ENCODE data around the gene SH2D1A. TPM values are rescaled to one million over a fixed set of nuclear protein-coding genes. Genes with fewer than 3 reads are reported as not detected.

Gene SH2D1A
- total RNA-seq, 4 donors from 2014 or later, result 1.1 to 2.9 (median 1.8) TPM

- TF ChIP-seq CTCF (IDR thresholded peaks at IDR 0.05; ENCODE audit: low read depth), result no peak
Observed at GRCh38 chrX:124333862-124334261, 12.5 kb upstream of the SH2D1A start.

- TF ChIP-seq CTCF (IDR thresholded peaks at IDR 0.05; ENCODE audit: low read depth), result no peak
Observed at GRCh38 chrX:124335598-124335997, 10.8 kb upstream of the SH2D1A start.

- no peak for TF ChIP-seq CTCF (IDR thresholded peaks at IDR 0.05; ENCODE audit: low read depth)
Observed at GRCh38 chrX:124337916-124338315, 8.4 kb upstream of the SH2D1A start.

- no peak for TF ChIP-seq CTCF (IDR thresholded peaks at IDR 0.05; ENCODE audit: low read depth)
Observed at GRCh38 chrX:124338733-124339514, 7.4 kb upstream of the SH2D1A start.

- no peak for TF ChIP-seq CTCF (IDR thresholded peaks at IDR 0.05; ENCODE audit: low read depth)
Observed at GRCh38 chrX:124341396-124342132, 4.8 kb upstream of the SH2D1A start.

GRCh38 chrX:124342174-124342867, 4.0 kb upstream of the SH2D1A start:
- TF ChIP-seq CTCF (IDR thresholded peaks at IDR 0.05; ENCODE audit: low read depth), result no peak

GRCh38 chrX:124343016-124343415, 3.3 kb upstream of the SH2D1A start:
- TF ChIP-seq CTCF (IDR thresholded peaks at IDR 0.05; ENCODE audit: low read depth), result no peak

Measured in subcutaneous adipose tissue (tissue), 4 donors.